KBM-7 (cell line): Measurements from ENCODE around the gene TSPAN16.
"Not testable (repeated sequence)": the region's sequence is repeated elsewhere in the genome, so short reads cannot be mapped to it uniquely, and the experiment has no call there.

Source experiments
- DNase-seq: peaks from one replicate; pipeline ENCODE4 v3.0.0-alpha.2; 2015
- in situ Hi-C: fragments of 300-500 bp; cut with MboI; formaldehyde crosslinking; loops from 2 replicates; pipeline ENCODE4 v1.14.3; 2020; ENCODE audit warnings: low sequenced_read_pairs, low pct_unique_long_range_greater_than_20kb, mixed read lengths

Gene TSPAN16

DNA sequence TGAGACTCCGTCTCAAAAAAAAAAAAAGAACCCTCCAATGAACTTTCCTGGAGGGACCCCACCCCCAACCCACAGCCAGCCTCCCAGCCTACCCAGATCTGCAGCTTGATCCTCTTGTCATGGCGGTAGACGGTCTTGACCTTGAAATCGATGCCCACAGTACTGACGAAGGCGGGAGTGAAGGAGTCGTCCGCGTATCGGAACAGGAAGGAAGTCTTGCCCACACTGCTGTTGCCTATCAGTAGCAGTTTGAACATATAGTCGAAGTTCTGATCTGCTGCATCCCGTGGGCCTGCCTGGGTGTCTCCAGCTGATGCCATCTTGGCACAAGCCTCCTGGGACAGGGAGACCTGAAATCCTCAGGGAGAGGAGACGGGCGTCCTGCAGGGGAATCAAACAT lies 41.1 kb downstream of the TSPAN16 start:
- in situ Hi-C loops, result no loop called here
- DNase-seq, result peak; percentile 54

DNA sequence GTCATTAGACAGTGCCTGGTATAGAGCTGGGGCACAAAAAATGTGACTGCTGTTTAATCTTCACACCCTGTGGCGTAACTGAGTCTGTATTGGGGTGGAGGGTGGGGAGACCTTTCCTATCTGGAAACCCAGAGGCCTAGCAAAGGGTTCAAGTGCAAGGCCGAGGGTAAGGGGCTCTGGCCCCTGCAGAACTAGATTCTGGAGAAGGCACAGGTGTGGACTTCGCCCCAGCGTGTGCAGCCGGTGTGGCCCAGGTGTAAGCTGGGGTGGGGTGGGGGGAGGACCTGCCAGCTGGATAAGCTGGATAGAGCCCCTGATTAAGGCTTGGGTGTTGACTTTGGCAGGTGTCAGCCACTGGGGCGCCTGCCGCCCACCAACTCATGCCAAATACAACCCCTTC lies 42.2 kb downstream of the TSPAN16 start:
- DNase-seq, result no peak
- in situ Hi-C loops, result no loop called here

DNA sequence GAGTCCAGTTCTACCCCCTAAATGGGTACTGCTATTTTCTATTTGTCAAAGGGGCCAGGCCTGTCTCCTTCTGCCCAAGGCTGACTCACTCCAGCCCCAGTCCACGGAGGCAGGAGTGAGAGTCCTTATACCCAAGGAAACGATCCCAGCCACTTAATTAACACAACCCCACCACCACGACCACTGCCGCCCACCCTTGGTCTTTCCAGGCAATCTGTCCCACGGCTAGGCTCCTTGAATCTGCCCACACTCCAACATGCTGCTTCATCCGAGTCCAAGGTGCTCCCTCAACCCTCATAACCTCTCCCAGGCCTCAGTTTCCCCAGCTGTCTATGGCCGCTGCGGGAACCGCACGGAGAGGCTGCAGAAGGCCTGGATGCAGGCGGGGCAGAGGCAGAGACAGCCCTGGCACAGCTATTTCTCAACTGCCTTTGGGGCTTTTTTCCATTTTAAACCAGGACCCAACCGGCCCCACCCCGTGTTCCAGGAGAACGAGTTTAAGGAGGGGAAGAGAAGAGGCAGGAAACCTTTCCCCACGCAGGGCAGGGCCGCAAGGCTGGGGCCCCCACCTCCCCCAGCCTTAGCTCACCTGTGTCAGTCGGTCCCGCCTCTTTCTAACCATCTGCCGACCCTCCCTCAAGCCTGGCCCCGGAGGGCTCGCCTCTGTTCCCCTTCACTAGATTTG lies 42.8 kb downstream of the TSPAN16 start:
- no peak for DNase-seq
- in situ Hi-C loops, result no loop called here

DNA sequence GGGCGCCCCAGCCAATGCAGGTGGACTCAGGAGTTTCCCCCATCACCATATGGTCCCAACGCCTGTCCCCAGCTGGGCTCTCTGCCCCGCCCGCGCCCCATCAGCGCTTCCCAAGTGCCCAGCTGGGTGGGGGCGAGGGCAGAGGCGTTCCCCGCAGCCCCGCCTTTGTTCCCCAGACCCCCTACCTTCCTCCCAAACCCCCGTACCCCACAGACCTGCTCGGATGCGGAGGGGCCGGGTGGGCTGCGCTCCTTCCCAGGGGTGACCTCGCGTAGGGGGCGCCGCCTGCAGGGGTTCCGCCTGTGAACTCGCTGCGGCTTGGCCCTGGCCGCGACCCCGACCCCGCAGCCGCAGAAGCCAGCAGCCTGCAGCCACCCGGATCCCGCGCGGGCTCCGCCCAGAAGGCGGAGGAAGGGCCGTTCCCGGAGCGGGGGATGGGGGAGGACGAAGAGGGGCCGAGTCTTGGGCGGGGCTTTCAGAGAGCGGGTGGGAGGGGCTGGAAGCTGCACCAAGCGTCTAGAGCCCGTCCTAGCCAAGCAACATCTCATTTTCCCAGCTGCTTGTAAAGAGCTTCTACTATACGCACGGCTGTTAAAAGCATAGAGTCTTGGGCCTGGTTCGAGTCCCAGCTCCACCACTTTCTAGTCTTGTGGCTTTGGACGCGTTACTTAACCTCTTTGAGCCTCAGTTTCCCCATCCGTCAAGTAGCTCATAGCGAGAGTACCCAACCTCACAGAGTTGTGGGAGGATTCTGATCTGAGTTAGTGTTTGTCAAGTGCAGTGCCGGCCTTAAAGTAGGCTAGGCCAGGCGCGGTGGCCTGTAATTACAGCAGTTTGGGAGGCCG lies 43.5 kb downstream of the TSPAN16 start, which contains the start of gene RAB3D:
RAB3D (minus strand) TSS at position 404 of the 845 bp plus-strand sequence. CDS start 2,258 bp downstream, outside the sequence.
- DNase-seq, result peak; percentile 82
- in situ Hi-C loops, result no loop called here

DNA sequence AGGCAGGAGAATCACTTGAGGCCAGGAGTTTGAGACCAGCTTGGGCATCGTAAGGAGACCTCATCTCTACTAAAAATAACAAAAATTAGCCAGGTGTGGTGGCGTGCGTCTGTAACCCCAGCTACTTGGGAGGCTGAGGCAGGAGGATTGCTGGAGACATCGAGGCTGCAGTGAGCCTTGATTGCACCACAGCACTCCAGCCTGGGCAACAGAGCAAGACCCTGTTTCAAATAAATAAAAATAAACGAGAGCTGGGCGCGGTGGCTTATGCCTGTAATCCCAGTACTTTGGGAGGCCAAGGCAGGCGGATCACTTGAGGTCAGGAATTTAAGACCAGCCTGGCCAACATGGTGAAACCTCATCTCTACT lies 44.1 kb downstream of the TSPAN16 start:
- in situ Hi-C loops, result not testable (repeated sequence)

DNA sequence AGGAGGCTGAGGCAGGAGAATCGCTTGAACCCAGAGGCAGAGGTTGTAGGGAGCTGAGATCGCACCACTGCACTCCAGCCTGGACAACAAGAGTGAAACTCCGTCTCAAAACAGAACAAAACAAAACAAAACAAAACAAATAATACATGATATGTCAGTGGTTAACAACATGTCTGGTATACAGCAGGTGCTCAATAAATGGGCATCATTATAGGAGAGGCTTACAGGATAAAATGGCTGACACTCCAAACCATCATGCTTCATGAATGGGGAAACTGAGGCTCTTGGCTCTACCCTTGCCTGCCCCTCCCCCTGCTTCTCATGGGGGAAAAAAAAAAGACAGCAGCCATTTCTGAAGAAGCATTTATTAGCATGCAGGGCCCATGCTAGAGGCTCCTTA lies 46.5 kb downstream of the TSPAN16 start:
- in situ Hi-C loops, result no loop called here
- no peak for DNase-seq

More for the DNA sequence above, 44.1 kb downstream of the TSPAN16 start:
- not testable (repeated sequence) for DNase-seq

DNA sequence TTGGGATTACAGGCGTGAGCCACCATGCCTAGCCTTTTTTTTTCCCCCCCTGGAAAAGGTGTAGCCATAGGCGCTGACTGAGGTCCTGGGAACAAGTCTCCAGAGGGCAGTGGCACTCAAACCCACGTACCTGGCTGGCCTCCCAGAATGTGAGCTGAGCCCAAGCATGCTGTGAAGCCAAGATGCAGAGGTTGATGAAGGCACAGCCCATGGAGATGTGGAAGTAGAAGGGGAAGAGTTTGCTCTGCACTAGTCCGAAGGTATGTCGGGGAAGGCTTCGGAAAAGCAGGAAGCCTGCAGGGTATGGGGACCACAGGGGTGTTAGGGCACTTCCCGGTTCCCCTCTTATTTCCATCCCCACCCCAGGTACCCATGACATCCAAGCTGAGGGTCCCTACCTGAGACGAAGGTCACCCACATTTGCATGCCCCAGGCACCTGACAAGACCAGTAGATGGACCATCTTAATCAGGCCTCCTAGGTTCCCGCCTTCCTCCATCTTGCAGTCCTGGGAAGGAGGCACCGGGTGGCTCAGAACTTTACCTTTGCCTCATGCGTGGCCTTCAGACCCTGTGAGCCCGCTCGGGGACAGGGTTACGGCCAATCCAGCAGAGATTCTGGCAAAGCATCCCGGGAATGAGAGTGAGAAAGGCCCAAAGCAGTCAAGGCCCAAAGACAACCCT lies 49.3 kb downstream of the TSPAN16 start:
- DNase-seq, result no peak
- in situ Hi-C loops, result no loop called here

DNA sequence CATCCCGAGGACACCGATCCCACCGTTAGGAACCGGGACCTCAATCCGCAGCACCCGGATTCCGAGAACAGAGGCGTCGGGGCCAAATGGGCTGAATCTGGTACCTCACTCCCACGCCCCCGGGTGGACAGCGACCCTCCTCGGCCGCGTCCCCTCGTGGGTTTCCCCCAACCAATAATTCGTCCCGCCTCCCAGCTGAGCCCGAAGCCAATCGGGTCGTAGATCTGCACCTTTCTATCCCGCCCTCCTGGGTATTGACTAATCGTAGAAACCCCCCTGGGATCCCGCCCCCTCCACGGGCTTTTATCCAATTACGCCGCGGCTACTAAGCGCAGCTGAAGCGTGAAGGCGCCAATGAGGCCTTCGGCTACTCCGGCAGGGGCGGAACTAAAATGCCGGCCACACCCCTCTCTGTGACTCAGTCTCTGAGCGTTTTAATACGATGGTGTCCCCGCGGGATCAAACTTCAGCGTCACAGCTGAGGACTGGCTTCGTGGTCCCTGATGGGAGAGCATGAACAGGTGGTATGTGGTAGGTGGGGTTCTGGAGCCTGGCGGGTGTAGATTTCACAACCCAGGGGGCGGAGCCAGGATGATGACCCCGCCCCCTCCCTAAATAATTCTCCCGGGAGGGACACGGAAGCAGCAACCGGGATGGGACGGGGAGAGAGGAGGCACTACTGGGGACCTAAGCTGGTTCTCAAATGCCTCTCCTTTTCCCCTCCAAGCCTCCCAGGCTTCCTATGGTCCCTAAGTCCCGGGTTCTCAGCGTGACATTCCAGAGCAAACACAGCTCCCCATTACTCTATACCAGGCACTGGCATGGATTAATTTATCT lies 50.4 kb downstream of the TSPAN16 start, which contains the start of the genes CCDC159 and TMEM205:
CCDC159 (plus strand) TSS at position 416 of the 837 bp plus-strand sequence; CDS start at position 504, 88 bp downstream.
TMEM205 (minus strand) TSS at position 165 of the 837 bp plus-strand sequence. CDS start 649 bp downstream, outside the sequence.
- DNase-seq, result peak; percentile 98
- in situ Hi-C loops, result no loop called here

DNA sequence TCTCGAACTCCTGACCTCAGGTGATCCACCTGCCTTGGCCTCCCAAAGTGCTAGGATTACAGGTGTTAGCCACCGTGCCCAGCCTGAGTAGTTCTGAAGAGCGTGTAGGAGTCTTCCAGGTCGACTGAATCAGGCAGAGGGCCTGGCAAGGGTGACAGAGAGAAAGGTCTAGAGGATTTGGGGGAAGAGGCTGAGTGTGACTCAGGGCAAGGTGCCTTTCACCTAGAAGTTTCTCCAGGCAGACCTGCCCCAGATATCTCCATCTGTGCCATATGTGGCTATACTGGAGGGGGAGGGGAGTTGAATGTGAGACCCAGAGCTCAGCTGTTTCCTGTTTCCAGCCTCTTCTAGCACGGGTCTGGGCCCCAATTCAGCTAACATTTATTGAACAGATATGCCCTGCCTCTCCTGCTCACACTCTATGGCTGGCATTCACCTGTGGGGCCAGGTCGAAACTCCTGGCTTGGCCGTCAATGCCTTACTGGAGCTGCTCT lies 51.6 kb downstream of the TSPAN16 start:
- in situ Hi-C loops, result no loop called here
- peak; percentile 32 for DNase-seq

DNA sequence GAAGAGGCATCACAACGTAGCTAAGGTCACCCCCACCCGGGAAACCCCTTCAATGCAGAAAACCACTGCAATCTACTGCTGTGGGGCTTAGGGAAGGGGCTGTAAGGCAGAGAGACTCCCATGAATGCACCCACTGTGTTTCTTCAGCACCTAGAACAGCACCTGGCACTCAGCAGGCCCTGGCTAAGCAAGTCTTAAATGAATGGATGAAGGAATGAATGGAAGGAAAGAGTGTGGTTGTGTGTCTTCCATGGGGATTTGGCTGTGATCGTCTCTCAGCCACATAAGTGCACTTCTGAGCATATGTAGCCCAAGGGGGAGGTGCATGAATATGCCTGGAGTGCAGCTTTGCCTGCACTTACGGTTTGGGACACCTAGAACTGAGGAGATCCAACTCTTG lies 53.2 kb downstream of the TSPAN16 start:
- in situ Hi-C loops, result no loop called here
- DNase-seq, result no peak

DNA sequence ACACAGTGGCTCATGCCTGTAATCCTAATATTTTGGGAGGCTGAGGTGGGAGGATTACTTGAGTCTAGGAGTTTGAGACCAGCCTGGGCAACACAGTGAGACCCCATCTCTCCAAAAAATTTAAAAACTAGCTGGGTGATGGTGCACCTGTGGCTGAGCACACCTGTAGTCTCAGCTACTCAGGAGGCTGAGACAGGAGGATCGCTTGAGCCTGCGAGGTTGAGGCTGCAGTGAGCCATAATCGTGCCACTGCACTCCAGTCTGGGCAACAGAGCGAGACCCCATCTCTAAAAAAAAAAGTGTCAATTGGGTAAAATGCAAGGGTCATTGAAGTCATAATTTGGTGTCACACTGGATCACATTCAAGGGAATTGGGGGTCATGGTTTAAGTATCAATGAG lies 58.1 kb downstream of the TSPAN16 start:
- in situ Hi-C loops, DNase-seq: not testable (repeated sequence)

DNA sequence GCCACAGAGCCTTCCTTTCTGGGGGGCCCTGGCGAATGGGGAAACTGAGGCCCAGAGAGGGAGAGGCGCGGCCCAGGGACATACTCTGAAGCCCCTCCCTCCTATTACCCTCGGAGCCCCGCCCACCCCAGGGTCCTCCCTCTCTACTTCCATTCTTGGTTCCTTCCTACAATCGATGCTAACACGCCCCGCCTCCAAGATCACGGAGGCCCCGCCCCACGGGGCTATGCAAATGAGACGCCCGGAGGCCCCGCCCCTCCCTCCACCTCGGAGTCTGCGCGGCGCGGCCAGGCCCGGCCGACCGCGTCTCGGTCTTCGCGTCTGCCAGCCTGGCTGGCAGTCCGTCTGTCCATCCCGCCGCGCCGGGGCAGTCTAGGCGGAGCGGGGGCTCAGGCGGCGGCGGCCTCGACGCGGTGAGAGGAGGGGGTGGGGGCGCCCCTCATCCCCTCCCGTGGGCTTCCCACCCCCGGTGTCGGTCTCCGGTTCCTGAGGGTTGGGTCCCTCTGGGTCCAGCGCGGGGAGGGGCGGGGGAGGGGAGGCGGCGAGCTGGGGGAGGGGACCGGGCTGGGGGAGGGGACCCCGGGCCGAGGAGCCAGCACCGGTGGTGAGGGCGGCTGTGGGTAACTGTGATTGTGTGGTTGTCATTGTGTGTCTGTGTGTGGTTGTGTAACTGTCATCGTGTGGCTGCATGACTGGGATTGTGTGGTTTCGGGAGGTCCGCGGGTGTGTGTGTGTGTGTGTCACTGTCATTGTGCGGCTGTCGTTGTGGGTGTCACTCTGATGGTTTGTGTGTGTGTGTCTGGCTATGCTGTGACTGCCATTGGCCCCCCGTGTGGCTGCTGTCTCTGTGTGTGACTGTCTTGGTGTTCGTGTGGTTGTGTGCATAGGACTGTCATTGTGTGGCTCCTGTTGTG lies 59.5 kb downstream of the TSPAN16 start, which contains the start of gene PLPPR2:
PLPPR2 (plus strand) TSS at position 273 of the 914 bp plus-strand sequence. CDS start 2,242 bp downstream, outside the sequence.
- peak; percentile 89 for DNase-seq
- in situ Hi-C loops, result no loop called here

DNA sequence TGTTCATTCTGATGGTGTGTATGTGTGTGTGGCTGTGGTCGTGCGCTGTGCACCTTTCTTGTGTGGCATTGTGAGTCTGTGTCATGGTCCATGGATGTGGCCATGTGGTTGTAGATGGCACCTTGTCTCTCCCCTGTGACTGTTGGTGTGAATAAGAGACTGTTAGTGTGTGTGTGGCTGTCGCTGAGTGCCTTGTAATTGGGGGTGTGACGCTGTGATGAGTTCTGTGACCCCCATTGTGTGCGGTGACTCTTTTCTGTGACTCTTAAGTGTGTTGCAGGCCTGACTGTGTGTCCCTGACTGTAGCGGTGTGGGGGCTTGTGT lies 60.1 kb downstream of the TSPAN16 start:
- no peak for DNase-seq
- in situ Hi-C loops, result no loop called here

DNA sequence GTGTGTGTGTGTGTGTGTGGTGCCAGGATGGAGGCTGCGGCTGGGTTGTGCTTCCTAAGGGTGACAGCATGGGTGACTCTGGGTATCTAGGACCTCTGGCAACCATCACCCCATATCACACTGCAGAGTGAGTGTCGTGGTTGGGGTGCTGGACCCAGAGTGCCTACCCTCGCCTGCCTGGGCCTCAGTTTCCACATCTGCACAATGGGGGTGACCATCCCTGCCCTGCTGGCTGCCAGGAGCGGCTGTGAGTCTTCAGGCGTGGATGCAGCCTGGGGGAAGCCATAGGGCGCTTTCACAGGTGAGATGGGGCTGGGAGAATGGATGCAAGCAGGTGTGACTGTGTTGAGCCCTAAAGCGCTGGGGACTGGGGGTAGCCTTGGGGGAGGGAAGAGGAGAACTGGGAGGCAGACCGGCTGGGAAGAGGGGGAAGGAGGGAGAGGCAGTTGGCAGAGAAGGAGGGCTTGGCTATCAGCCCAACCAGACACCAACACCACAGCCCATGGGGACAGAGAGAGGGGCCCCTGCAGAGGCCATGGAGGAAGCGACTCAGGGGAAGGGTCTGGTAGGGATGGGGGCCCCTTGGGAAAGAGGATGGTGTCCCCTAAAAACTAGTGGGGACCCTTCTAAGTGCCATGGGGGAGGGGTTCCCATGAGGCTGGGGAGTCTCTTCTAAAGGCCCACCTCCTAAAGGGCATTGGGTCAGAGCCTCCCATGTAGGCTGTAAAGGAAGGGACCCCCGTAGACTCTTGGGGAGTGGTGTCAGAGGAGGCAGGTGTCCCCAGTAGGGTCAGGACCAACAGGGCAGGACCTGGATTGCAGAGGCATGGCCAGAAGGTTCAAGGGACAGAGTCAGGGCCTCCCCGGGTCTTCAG lies 61.0 kb downstream of the TSPAN16 start:
- in situ Hi-C loops, result no loop called here

DNA sequence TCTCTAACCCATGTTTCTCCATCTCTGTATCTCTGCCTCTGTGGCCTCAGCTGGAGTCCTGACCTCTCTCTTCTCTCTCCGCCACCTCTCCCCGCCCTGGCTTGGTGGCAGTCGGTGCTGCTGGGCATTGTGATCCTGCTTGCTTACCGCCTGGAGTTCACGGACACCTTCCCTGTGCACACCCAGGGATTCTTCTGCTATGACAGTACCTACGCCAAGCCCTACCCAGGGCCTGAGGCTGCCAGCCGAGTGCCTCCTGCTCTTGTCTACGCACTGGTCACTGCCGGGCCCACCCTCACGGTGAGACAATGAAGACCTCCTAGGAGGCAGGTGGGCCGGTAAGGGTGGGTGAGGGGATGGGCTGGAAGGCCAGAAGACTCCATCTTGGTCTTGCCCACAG lies 63.5 kb downstream of the TSPAN16 start:
- DNase-seq, result no peak
- in situ Hi-C loops, result no loop called here

More for the DNA sequence above, 61.0 kb downstream of the TSPAN16 start:
- no peak for DNase-seq

DNA sequence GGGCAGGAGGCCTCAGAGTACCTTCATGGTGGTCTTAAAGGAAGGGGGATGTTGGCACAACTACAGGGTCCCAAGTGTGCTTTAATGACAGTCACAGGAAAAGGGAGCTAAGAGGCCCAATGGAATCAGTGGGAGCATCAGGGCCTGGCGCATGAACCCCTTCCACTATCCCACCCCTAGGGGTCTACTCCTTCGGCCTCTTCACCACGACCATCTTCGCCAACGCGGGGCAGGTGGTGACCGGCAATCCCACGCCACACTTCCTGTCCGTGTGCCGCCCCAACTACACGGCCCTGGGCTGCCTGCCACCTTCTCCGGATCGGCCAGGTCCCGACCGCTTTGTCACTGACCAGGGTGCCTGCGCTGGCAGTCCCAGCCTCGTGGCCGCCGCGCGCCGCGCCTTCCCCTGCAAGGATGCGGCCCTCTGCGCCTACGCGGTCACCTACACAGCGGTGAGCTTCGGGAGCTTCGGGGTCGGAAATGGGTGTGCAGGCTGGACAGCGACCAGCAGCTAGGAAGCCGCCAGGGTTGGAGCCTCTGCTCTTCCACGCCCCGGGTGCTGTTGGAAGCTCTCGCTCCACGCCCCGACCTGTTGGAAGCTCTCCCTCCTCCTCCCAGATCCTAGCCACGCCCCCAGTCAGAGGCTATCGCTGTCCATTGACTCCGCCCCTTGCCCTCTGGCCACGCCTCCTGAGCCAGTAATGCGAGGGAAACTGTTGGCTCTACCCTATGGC lies 65.2 kb downstream of the TSPAN16 start:
- no peak for DNase-seq
- in situ Hi-C loops, result no loop called here
